NCI-H1105 treated with DMSO at 0.1 percent for 48 hours (cell line): ENCODE data around the gene ZNF382.
"Not testable (repeated sequence)": the region's sequence is repeated elsewhere in the genome, so short reads cannot be mapped to it uniquely, and the experiment has no call there.

Source experiments
- DNase-seq: peaks from one replicate; lab custom pipeline; 2025; lab: John Stamatoyannopoulos, UW

Gene ZNF382

DNA sequence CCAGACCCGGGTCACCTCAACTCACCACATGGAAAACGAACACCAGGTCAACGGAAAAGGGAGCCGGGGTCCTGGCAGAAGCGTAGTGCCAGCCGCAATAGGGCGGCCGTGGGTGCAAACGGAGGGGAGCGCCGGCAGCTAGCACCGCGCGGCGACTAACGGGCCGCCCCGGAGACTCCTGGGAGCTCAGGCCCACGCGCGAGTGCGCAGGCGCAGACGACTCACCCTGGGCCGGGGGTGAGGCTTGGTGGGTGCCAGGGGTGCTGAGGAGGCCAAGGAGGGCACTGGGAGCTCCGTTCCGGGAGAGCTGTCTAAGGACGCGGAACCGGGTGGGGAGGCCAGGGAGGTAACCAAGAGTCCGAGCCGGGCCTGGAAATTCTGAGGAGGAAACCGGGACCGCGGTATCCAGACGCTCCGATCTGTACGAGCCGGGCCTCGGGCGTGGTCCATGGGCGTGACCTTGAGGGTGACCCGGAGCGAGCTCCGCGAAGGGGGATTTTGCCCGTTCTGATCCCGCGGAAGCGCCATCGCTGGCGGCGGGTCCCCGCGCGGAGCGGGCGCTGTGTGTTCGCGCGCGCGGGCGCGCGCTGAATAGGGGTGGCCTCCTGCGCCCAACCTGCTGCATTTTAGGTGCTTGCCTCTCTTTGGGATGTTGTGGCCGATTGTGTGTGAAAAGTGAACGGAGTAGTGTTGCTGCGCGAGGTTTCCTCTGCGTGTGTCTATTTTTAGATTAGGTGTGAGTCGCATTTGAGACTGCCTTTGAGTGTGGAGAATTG, at the start of gene ZNF382:
ZNF382 (plus strand) TSS at position 213 of the 776 bp plus-strand sequence. CDS start 4,602 bp downstream, outside the sequence.
- peak; percentile 49 for DNase-seq

DNA sequence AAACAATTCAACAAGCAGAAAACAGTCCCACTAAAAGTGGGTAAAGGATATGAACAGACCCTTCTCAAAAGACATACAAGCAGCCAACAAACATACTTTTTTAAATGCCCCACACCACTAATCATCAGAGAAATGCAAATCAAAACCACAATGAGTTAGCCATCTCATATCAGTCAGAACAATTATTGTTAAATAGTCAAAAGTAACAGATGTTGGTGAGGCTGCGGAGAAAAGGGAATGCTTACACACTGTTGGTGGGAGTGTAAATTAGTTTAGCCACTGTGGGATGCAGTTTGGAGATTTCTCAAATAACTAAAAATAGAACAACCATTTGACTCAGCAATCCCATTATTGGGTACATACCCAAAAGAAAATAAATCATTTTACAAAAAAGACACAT, 40.7 kb upstream of the ZNF382 start:
- no peak for DNase-seq

DNA sequence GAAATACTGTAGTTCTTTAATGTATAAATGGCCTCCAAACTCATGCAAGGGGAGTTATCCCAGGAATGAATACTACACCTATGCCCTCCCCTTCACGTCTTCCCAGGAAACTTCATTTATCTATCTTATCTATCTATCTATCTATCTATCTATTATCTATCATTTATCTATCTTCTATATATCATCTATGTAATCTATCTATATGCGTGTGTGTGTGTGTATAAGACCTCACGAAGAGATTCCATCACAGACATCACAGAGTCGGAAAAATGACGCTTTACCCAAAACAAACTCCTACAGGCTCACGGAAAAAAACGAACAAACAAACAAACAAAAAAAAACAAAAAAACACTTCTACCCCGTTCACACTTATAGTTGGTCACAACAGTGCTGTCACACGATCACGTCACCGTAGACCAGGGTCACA, 32.5 kb upstream of the ZNF382 start:
- DNase-seq, result no peak

- DNase-seq, result peak; percentile 91
Measured at GRCh38 chr19:36573020-36573894, 31.9 kb upstream of the ZNF382 start, which contains the start of gene ZNF529. ZNF529 (minus strand) TSS chr19:36573292; CDS start chr19:36572346, 946 bp downstream.

DNA sequence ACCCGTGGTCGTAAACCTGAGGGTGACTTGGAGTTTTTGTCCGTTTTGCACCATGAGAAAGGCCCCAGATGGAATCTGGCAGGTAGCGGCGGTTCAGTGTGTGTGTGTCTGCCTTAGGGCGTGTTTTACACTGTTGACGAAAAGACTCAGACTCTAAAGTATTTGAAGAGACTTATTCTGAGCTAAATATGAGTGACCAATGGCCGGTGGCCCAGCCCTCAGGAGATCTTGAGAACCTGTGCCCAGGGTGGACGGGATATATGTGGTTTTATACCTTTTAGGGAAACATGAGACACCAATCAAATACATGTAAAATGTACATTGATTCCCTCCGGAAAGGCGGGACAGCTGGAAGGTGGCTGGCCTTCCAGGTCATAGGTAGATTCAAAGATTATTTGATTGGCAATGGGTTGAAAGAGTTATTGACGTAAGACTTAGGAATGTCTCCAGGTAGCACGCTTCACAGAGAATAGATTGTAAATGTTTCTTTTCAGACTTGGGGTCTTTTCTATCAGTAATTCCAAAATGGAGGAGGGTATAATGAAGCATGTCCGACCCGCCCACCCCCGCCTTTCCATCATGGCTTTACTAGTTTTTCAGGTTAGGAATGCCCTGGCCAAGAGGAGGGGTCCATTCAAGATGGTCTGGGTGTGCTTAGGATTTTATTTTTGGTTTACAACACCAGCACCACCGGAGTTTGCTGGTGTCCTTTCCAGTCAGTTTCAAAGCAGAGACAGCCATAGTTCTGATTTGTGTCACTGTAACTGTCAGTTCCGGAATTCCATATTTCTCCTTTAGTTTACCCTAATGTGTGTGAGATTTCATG, 31.0 kb upstream of the ZNF382 start:
- no peak for DNase-seq

- no peak for DNase-seq
Measured at GRCh38 chr19:36574741-36575140, 30.4 kb upstream of the ZNF382 start.

DNA sequence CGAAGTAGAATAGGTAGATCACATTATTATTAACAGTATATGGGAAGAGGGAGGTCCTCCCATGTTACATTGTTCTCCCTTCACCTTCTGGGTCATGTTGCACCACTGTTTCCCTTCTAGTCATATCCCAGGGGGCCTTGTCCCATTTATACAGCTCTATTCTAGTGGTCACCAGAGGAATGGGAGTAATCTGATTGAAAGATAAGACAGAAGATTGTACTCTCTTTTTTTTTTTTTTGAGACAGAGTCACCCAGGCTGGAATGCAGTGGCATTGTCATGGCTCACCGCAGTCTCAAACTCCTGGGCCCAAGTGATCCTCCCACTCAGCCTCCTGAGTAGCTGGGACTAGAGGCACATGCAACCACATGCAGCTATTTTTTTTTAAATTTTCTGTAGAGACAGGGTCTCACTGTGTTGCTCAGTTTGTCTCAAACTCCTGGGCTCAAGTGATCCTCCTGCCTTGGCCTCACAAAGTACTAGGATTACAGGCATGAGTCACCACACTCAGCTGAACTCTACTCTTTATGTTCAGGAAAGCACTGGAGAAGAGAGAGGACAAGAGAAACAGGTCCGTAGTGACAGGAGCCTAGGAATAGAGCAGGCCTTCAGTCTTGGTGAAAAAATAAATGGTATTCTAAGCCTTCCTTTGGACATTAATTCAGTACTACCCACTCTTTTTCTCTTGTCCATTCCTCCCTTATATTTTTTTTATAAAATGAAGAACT, 27.7 kb upstream of the ZNF382 start:
- no peak for DNase-seq

- no peak for DNase-seq
Measured at GRCh38 chr19:36579255-36579654, 25.9 kb upstream of the ZNF382 start.

DNA sequence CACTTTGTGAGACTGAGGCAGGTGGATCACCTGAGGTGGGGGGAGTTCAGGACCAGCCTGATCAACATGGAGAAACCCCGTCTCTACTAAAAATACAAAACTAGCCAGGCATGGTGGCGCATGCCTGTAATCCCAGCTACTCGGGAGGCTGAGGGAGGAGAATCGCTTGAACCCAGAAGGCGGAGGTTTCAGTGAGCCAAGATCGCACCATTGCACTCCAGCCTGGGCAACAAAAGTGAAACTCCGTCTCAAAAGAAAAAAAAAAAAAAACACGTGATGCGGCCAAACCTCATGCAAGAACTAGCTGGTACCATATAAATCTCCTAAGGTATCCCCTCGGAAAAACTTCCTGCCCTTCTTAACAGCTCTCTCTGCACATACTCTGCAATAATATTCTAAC, 2.4 kb upstream of the ZNF382 start:
- DNase-seq, result not testable (repeated sequence)

DNA sequence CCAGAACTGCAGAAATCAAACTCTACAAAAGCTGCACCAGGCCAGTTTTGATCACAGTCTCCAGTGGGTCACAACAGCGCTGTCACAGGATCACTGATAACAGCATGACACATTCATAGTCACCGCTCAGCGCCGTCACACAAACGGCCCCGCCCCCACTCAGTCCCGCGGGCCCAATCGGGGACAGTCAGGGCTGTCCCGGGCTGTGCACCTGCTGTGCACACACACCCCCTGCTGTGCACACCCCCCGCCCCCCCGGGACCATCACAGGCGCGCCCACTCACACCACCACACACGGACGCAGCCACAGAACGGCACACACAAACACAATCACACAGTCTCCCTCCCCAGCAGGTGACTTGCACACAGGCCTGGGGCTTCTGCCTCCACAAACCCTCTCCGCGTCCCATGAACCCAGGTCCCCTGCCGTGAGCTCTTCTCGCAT, 435 bp upstream of the ZNF382 start:
- peak; percentile 4 for DNase-seq

- no peak for DNase-seq
Measured at GRCh38 chr19:36605877-36606478, 865 bp downstream of the ZNF382 start.

DNA sequence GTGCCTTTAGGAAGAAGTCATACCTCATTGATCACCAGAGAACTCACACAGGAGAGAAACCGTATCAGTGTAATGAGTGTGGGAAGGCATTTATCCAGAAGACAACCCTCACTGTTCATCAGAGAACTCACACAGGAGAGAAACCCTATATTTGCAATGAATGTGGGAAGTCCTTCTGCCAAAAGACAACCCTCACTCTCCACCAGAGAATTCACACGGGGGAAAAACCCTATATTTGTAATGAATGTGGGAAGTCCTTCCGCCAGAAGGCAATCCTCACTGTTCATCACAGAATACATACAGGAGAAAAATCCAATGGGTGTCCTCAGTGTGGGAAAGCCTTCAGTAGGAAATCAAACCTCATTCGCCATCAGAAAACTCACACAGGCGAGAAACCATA, 21.9 kb downstream of the ZNF382 start:
- no peak for DNase-seq

GRCh38 chr19:36635342-36635741, 30.2 kb downstream of the ZNF382 start:
- DNase-seq, result no peak

DNA sequence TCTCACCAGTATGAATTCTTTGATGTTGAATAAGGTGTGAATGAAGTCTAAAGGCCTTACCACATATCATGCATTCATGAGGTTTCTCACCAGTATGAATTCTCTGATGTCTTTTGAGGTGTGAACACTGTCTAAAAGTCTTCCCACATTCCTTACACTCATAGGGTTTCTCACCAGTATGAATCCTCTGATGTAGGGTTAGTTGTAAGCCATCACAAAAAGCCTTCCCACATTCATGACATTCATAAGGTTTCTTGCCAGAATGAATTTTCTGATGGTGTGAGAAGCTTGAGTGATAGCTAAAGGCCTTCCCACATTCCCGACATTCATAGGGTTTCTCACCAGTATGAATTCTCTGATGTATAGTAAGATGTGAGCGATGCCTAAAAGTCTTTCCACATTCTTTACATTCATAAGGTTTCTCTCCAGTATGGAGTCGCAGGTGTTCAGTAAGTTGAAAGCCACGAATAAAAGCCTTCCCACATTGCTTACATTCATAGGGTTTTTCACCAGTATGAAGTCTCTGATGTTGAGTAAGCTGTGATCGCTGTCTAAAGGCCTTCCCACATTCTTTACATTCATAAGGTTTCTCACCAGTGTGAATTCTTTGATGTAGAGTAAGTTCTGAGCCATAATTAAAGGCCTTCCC, 33.9 kb downstream of the ZNF382 start:
- DNase-seq, result no peak

DNA sequence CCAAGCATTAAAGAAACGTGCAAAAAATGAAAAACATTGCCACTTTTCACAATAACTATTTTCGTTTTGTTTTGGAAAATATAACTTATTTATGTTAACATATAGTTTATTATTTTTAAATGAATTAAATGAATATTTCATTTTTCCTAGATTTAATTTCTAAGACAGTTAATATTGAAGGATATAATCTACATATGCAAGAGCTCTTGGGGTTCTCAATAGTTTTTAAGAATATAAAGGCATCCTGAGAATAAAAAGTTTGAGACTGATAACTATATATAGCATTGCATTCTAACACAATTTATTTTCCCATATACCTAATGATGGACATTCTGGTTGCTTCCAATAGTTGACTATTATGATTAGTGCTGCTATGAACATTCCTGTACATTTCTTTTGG, 41.6 kb downstream of the ZNF382 start:
- DNase-seq, result no peak

DNA sequence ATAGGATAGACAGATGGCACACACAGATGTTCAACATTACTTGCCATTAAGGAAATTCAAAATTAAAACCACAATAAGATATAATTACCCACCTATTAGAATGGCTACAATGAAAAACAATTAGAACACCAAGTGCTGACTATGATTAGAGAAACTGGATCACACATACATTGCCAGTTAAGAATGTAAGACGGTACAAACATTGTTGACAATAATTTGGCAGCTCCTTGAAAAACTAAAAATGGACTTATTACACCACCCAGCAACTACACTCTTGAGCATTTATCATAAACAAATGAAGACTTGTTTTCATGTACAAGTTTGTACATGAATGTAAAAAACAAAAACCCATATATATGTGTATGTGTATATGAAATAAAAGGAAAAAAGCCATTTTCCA, 47.8 kb downstream of the ZNF382 start:
- DNase-seq, result peak; percentile 83

DNA sequence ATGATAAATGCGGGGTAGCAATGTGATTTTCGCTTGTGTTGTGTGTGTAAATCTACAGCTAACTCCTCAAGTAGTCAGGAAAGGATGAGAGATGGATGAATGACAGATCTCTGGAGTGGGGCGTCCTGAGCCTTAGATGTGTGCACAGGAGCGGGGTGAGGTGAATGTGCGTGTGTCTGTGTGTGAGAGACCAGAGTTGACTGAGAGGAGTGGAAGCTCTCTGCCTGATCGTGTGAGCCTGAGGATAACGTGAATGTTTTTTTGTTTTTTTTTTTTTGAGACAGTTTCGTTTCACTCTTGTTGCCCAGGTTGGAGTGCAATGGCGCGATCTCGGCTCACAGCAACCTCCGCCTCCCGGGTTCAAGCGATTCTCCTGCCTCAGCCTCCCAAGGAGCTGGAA, 60.7 kb downstream of the ZNF382 start:
- DNase-seq, result no peak

DNA sequence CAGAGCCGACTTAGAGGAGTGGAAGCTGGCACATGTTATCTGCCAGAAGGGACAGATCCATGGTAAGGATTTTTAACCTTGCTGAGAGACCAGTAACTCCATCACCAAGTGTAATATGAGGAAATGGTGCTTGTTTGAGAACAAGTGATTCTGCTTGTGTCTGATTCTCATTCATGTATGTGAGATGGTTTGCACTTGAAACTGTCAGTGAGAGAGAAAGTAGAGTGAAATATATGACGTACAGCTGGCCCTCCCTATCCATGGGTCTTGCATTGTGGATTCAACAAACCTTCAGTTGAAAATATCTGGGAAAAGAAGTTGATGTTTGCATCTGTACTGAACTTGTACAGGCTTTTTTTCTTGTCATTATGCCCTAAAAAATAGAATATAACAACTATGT, 63.5 kb downstream of the ZNF382 start:
- no peak for DNase-seq

- DNase-seq, result no peak
Measured at GRCh38 chr19:36672368-36672767, 67.3 kb downstream of the ZNF382 start.

- DNase-seq, result no peak
Measured at GRCh38 chr19:36674201-36674600, 69.1 kb downstream of the ZNF382 start.
